Upper lobe of left lung (tissue), 6 donors: Measurements from ENCODE around the gene RBPJ. TPM values are rescaled to one million over a fixed set of nuclear protein-coding genes. Genes with fewer than 3 reads are reported as not detected.

Experiments used
- ATAC-seq, 2 donors: fragments of 200-7000 bp; cut with Tn5 transposase; one replicate each; pipeline ENCODE4 v1.9.1; 2022; ENCODE audit warnings: mild to moderate bottlenecking in 2 of 2, moderate library complexity in 2 of 2; ENCODE audit not compliant: low FRiP score in 2 of 2
- DNase-seq, 2 donors: peaks; one replicate each; pipeline ENCODE4 v3.0.0-alpha.2; 2019 to 2020
- H3K27ac ChIP-seq, 4 donors: fragments of 200-600 bp; sonication (generic); one replicate each; pipeline ENCODE4 v1.5.1; 2016 to 2019
- H3K27me3 ChIP-seq, 4 donors: fragments of 200-600 bp; sonication (generic); one replicate each; pipeline ENCODE4 v1.5.1; 2017 to 2019
- H3K36me3 ChIP-seq, 4 donors: fragments of 200-600 bp; sonication (generic); one replicate each; pipeline ENCODE4 v1.5.1; 2016 to 2019
- H3K4me1 ChIP-seq, 4 donors: fragments of 200-600 bp; sonication (generic); one replicate each; pipeline ENCODE4 v1.5.1; 2018 to 2019
- H3K4me3 ChIP-seq, 4 donors: fragments of 200-600 bp; sonication (generic); one replicate each; pipeline ENCODE4 v1.5.1; 2017 to 2019; ENCODE audit warnings: mild to moderate bottlenecking in 2 of 4, moderate library complexity in 1 of 4
- H3K9me3 ChIP-seq, 4 donors: fragments of 200-600 bp; sonication (generic); one replicate each; pipeline ENCODE4 v1.5.1; 2018 to 2019
- CTCF ChIP-seq, 6 experiments: fragments of 450-650 bp in 4 of 6; fragments of 200-600 bp in 2 of 6; sonication (generic) in 2 of 6; IDR thresholded peaks; one replicate each; pipeline ENCODE4 v1.5.1; 2016 to 2019; ENCODE audit warnings: antibody characterized with exemption in 6 of 6
- EP300 ChIP-seq, 4 donors: sonication (generic); formaldehyde crosslinking; IDR thresholded peaks; one replicate each; pipeline ENCODE4 v1.5.1; 2017; ENCODE audit warnings: antibody characterized with exemption in 4 of 4, control low read depth in 2 of 4
- POLR2A ChIP-seq, 4 donors: fragments of 450-650 bp; IDR thresholded peaks; one replicate each; pipeline ENCODE4 v1.5.1; 2016 to 2017; ENCODE audit warnings: antibody characterized with exemption in 4 of 4, mild to moderate bottlenecking in 2 of 4
- POLR2AphosphoS5 ChIP-seq, 2 donors: sonication (generic); formaldehyde crosslinking; IDR thresholded peaks; one replicate each; pipeline ENCODE4 v1.5.1; 2017; ENCODE audit warnings: antibody characterized with exemption in 2 of 2
- WGBS, 2 donors: methylation state at CpG; one replicate each; pipeline ENCODE4 v1.1.5; 2017 to 2018; 5-methylcytosine and 5-hydroxymethylcytosine counted together
- total RNA-seq, 6 donors: library from RNA; depleted of rRNA in 4 of 6; stranded (reverse); fragments of >200 nt in 4 of 6; gene quantifications; one replicate each; pipeline versions ENCODE4 v1.1.0 to v1.2.1, GENCODE V29; 2016 to 2021
- donor health status: DM: no; HTN: no; CAD: no; lungs with moderate emphysema.
- donor health status: DM: no; HTN: yes; CAD: no; lungs with severe emphysema.

RBPJ gene
- total RNA-seq, 6 donors from 2014 or later, result 59.4 to 93.2 (median 79.4) TPM

GRCh38 chr4:26420438-26420837 is 99.6 kb downstream of the RBPJ start:
- Histone ChIP-seq H3K9me3 (no peaks in the 10 kb centered on the region), H3K27me3 (no peaks in the 10 kb centered on the region), H3K27ac (no peak overlapping the region), H3K36me3 (peaks cover 4 to 48% (median 9%) of the 10 kb centered on the region in 4 donors), H3K4me1 (peaks cover 0 to 3% (median 0%) of the 10 kb centered on the region in 4 donors), H3K4me3 (no peak overlapping the region)
- ATAC-seq, result no peak
- WGBS, 2 donors, result 98% methylated on average over 2 of the region's 2 CpGs
- no peak for TF ChIP-seq EP300 (IDR thresholded peaks at IDR 0.05)
- no peak for TF ChIP-seq POLR2AphosphoS5 (IDR thresholded peaks at IDR 0.05)
- no peak for TF ChIP-seq POLR2A (IDR thresholded peaks at IDR 0.05)
- TF ChIP-seq CTCF (IDR thresholded peaks at IDR 0.05), result no peak
- no peak for DNase-seq

GRCh38 chr4:26420913-26421312 is 100.1 kb downstream of the RBPJ start:
- DNase-seq (no peak), ATAC-seq (no peak)
- H3K4me1 ChIP-seq, result peaks cover 0 to 3% (median 0%) of the 10 kb centered on the region in 4 donors
- H3K27me3 ChIP-seq, result no peaks in the 10 kb centered on the region
- TF ChIP-seq POLR2A (IDR thresholded peaks at IDR 0.05) (no peak), CTCF (IDR thresholded peaks at IDR 0.05) (no peak), EP300 (IDR thresholded peaks at IDR 0.05) (no peak), POLR2AphosphoS5 (IDR thresholded peaks at IDR 0.05) (no peak)
- no peak overlapping the region for H3K4me3 ChIP-seq
- peaks cover 0 to 48% (median 9%) of the 10 kb centered on the region in 4 donors for H3K36me3 ChIP-seq
- 21 to 38% methylated on average over 1 of the region's 1 CpG for WGBS, 2 donors
- H3K9me3 ChIP-seq, result no peaks in the 10 kb centered on the region
- no peak overlapping the region for H3K27ac ChIP-seq

- no peak for TF ChIP-seq POLR2A (IDR thresholded peaks at IDR 0.05)
- no peak for TF ChIP-seq EP300 (IDR thresholded peaks at IDR 0.05)
- no peak for TF ChIP-seq CTCF (IDR thresholded peaks at IDR 0.05)
- no peak for TF ChIP-seq POLR2AphosphoS5 (IDR thresholded peaks at IDR 0.05)
- Histone ChIP-seq H3K9me3 (no peaks in the 10 kb centered on the region), H3K36me3 (peaks cover 0 to 64% (median 8%) of the 10 kb centered on the region in 4 donors), H3K27me3 (no peaks in the 10 kb centered on the region), H3K4me3 (no peak overlapping the region), H3K4me1 (peaks cover 0 to 3% (median 0%) of the 10 kb centered on the region in 4 donors), H3K27ac (no peak overlapping the region)
- 69% methylated on average over 2 of the region's 2 CpGs for WGBS, 2 donors
- ATAC-seq (no peak), DNase-seq (no peak)
Observed at GRCh38 chr4:26424153-26424552, 103.3 kb downstream of the RBPJ start.

GRCh38 chr4:26424838-26425237 is 104.0 kb downstream of the RBPJ start:
- H3K4me3 ChIP-seq, result no peak overlapping the region
- WGBS, 2 donors, result 96 to 97% methylated on average over 3 of the region's 3 CpGs
- no peaks in the 10 kb centered on the region for H3K9me3 ChIP-seq
- peaks cover 0 to 71% (median 12%) of the 10 kb centered on the region in 4 donors for H3K36me3 ChIP-seq
- no peak overlapping the region for H3K27ac ChIP-seq
- peaks cover 0 to 3% (median under 1%) of the 10 kb centered on the region in 4 donors for H3K4me1 ChIP-seq
- ATAC-seq (no peak), DNase-seq (no peak)
- no peaks in the 10 kb centered on the region for H3K27me3 ChIP-seq
- TF ChIP-seq CTCF (IDR thresholded peaks at IDR 0.05) (no peak), EP300 (IDR thresholded peaks at IDR 0.05) (no peak), POLR2A (IDR thresholded peaks at IDR 0.05) (no peak), POLR2AphosphoS5 (IDR thresholded peaks at IDR 0.05) (no peak)

- 89 to 94% methylated on average over 1 of the region's 1 CpG for WGBS, 2 donors
- no peak for TF ChIP-seq CTCF (IDR thresholded peaks at IDR 0.05)
- no peak for TF ChIP-seq POLR2AphosphoS5 (IDR thresholded peaks at IDR 0.05)
- no peak for TF ChIP-seq POLR2A (IDR thresholded peaks at IDR 0.05)
- Histone ChIP-seq H3K4me1 (peaks cover 0 to 3% (median 1%) of the 10 kb centered on the region in 4 donors), H3K9me3 (no peaks in the 10 kb centered on the region), H3K4me3 (no peak overlapping the region), H3K27ac (no peak overlapping the region), H3K27me3 (no peaks in the 10 kb centered on the region), H3K36me3 (peaks cover 0 to 75% (median 18%) of the 10 kb centered on the region in 4 donors)
- no peak for DNase-seq
- ATAC-seq, result no peak
Observed at GRCh38 chr4:26425953-26426352, 105.1 kb downstream of the RBPJ start.
